Body of pancreas (tissue), 4 donors: ENCODE results near the gene AFF4. TPM values are rescaled to one million over a fixed set of nuclear protein-coding genes. Genes with fewer than 3 reads are reported as not detected.

Experiments
- ATAC-seq: fragments of 150-250 bp; one replicate; pipeline ENCODE4 v1.9.1; 2016
- DNase-seq, 4 donors: peaks; one replicate each; pipeline ENCODE4 v3.0.0-alpha.2; 2019
- H3K27ac ChIP-seq, 4 donors: fragments of 200-600 bp; sonication (generic); 1 replicate in 3 of 4; 2 replicates in 1 of 4; pipeline versions ENCODE4 v1.5.1 to v1.6.1; 2016 to 2019; ENCODE audit warnings: mild to moderate bottlenecking in 1 of 4, mixed read lengths in 1 of 4, moderate library complexity in 1 of 4
- H3K27me3 ChIP-seq, 2 donors: fragments of 200-600 bp; sonication (generic); one replicate each; pipeline ENCODE4 v1.6.0; 2016; ENCODE audit warnings: mild to moderate bottlenecking in 1 of 2
- H3K36me3 ChIP-seq, 2 donors: fragments of 200-600 bp; sonication (generic); replicated peaks in 1 of 2; 2 replicates each; pipeline ENCODE4 v1.5.1; 2016; ENCODE audit warnings: low read depth in 2 of 2; ENCODE audit not compliant: insufficient read depth in 1 of 2
- H3K4me1 ChIP-seq: fragments of 200-600 bp; sonication (generic); one replicate; pipeline ENCODE4 v1.6.0; 2016
- H3K4me3 ChIP-seq, 2 donors: fragments of 200-600 bp; sonication (generic); 1 replicate in 1 of 2; 2 replicates in 1 of 2; pipeline ENCODE4 v1.5.1; 2016 to 2019
- H3K9me3 ChIP-seq, 3 donors: fragments of 200-600 bp; sonication (generic); 1 replicate in 2 of 3; 2 replicates in 1 of 3; pipeline ENCODE4 v1.5.1; 2016
- CTCF ChIP-seq, 7 experiments: fragments of 450-650 bp in 4 of 7; fragments of 200-600 bp in 3 of 7; sonication (generic) in 3 of 7; IDR thresholded peaks; one replicate each; pipeline ENCODE4 v1.5.1; 2016 to 2019; ENCODE audit warnings: antibody characterized with exemption in 7 of 7
- POLR2A ChIP-seq, 3 donors: fragments of 450-650 bp; IDR thresholded peaks; one replicate each; pipeline ENCODE4 v1.6.1; 2016; ENCODE audit warnings: antibody characterized with exemption in 3 of 3, mild to moderate bottlenecking in 2 of 3
- WGBS, 2 donors: methylation state at CpG; one replicate each; pipeline ENCODE4 v1.1.5; 2017; 5-methylcytosine and 5-hydroxymethylcytosine counted together
- intact Hi-C: fragments of 100-400 bp; cut with DNase I; formaldehyde crosslinking; loops from one replicate; pipeline ENCODE4 v1.15.1; 2023
- total RNA-seq, 2 donors: library from RNA; depleted of rRNA; stranded (reverse); fragments of >200 nt; gene quantifications; one replicate each; pipeline ENCODE4 v1.1.0, GENCODE V29; 2016

Gene AFF4
- total RNA-seq, 2 donors from 2014 or later: 31.4 to 32.3 TPM

GRCh38 chr5:132926437-132926836 is 37.0 kb downstream of the AFF4 start:
- Histone ChIP-seq H3K36me3 (peaks cover 4 to 8% of the 10 kb centered on the region in 2 donors), H3K9me3 (no peaks in the 10 kb centered on the region), H3K4me3 (no peak overlapping the region), H3K27ac (no peak overlapping the region), H3K27me3 (no peaks in the 10 kb centered on the region), H3K4me1 (peaks cover 23% of the 10 kb centered on the region)
- ATAC-seq (no peak), DNase-seq (no peak)
- TF ChIP-seq POLR2A (IDR thresholded peaks at IDR 0.05): no peak
- TF ChIP-seq CTCF (IDR thresholded peaks at IDR 0.05): no peak
- intact Hi-C loops: no loop called here
- 89 to 95% methylated on average over 4 of the region's 4 CpGs for WGBS, 2 donors

GRCh38 chr5:132916086-132916485 is 47.3 kb downstream of the AFF4 start:
- intact Hi-C loops: no loop called here
- H3K36me3 ChIP-seq: peaks cover 0 to 10% of the 10 kb centered on the region in 2 donors
- no peak for DNase-seq
- TF ChIP-seq POLR2A (IDR thresholded peaks at IDR 0.05) (no peak), CTCF (IDR thresholded peaks at IDR 0.05) (no peak)
- ATAC-seq: no peak
- no peaks in the 10 kb centered on the region for H3K27me3 ChIP-seq
- H3K4me3 ChIP-seq: no peak overlapping the region
- WGBS, 2 donors: 94 to 98% methylated on average over 3 of the region's 3 CpGs
- H3K27ac ChIP-seq: peak overlapping the region in 1 of 4 donors; percentile 11
- H3K4me1 ChIP-seq: no peaks in the 10 kb centered on the region
- no peaks in the 10 kb centered on the region for H3K9me3 ChIP-seq

- WGBS, 2 donors: 91 to 96% methylated on average over 5 of the region's 5 CpGs
- TF ChIP-seq POLR2A (IDR thresholded peaks at IDR 0.05) (no peak), CTCF (IDR thresholded peaks at IDR 0.05) (no peak)
- Histone ChIP-seq H3K36me3 (peaks cover 0 to 10% of the 10 kb centered on the region in 2 donors), H3K27me3 (no peaks in the 10 kb centered on the region), H3K9me3 (no peaks in the 10 kb centered on the region), H3K4me3 (no peak overlapping the region), H3K4me1 (no peaks in the 10 kb centered on the region), H3K27ac (no peak overlapping the region)
- DNase-seq (no peak), ATAC-seq (no peak)
- intact Hi-C loops: no loop called here
These were observed 47.8 kb downstream of the AFF4 start for GRCh38 chr5:132915681-132916080.

GRCh38 chr5:132909702-132910101 is 53.7 kb downstream of the AFF4 start:
- H3K9me3 ChIP-seq: no peaks in the 10 kb centered on the region
- WGBS, 2 donors: 84 to 94% methylated on average over 1 of the region's 1 CpG
- DNase-seq (no peak), ATAC-seq (no peak)
- H3K27ac ChIP-seq: no peak overlapping the region
- H3K36me3 ChIP-seq: peaks cover 0 to 10% of the 10 kb centered on the region in 2 donors
- H3K4me1 ChIP-seq: peaks cover 20% of the 10 kb centered on the region
- H3K4me3 ChIP-seq: no peak overlapping the region
- intact Hi-C loops: no loop called here
- no peaks in the 10 kb centered on the region for H3K27me3 ChIP-seq
- no peak for TF ChIP-seq POLR2A (IDR thresholded peaks at IDR 0.05)
- TF ChIP-seq CTCF (IDR thresholded peaks at IDR 0.05): no peak

GRCh38 chr5:132907161-132907560 is 56.3 kb downstream of the AFF4 start:
- 78 to 81% methylated on average over 2 of the region's 2 CpGs for WGBS, 2 donors
- peaks cover 0 to 7% of the 10 kb centered on the region in 2 donors for H3K36me3 ChIP-seq
- H3K27me3 ChIP-seq: no peaks in the 10 kb centered on the region
- no peak overlapping the region for H3K4me3 ChIP-seq
- intact Hi-C loops: no loop called here
- no peak for TF ChIP-seq POLR2A (IDR thresholded peaks at IDR 0.05)
- TF ChIP-seq CTCF (IDR thresholded peaks at IDR 0.05): no peak
- ATAC-seq: no peak
- DNase-seq: no peak
- peak overlapping the region in 1 of 4 donors; percentile 10 for H3K27ac ChIP-seq
- H3K4me1 ChIP-seq: peaks cover 20% of the 10 kb centered on the region
- no peaks in the 10 kb centered on the region for H3K9me3 ChIP-seq
